ENCODE data around the gene AEN.
A peak's percentile ranks its signal among the peaks of the same experiment; 100 is the strongest.

AEN gene

GRCh38 chr15:88620995-88621772 is at the start of gene AEN:
AEN (plus strand) TSS chr15:88621340; CDS start chr15:88626210, 4,870 bp downstream.
- DNase-seq, result peak; percentile 53 to 94 (median 90)

GRCh38 chr15:88571852-88572259 is 49.3 kb upstream of the AEN start:
- DNase-seq, result no peak

- DNase-seq, result no peak
Observed at GRCh38 chr15:88574077-88574476, 47.1 kb upstream of the AEN start.

- no peak for DNase-seq
Observed at GRCh38 chr15:88574655-88575054, 46.5 kb upstream of the AEN start.

GRCh38 chr15:88579322-88579721 is 41.8 kb upstream of the AEN start:
- DNase-seq, result no peak

GRCh38 chr15:88580532-88580931 is 40.6 kb upstream of the AEN start:
- DNase-seq, result no peak

- no peak for DNase-seq
Observed at GRCh38 chr15:88586401-88587162, 34.6 kb upstream of the AEN start.

GRCh38 chr15:88590759-88591158 is 30.4 kb upstream of the AEN start:
- DNase-seq, result no peak

- DNase-seq, result no peak
Observed at GRCh38 chr15:88591384-88591783, 29.8 kb upstream of the AEN start.

- no peak for DNase-seq
Observed at GRCh38 chr15:88603885-88604284, 17.3 kb upstream of the AEN start.

- DNase-seq, result peak in 5 of 14 donors; percentile 18 to 71 (median 44)
Observed at GRCh38 chr15:88604381-88605188, 16.6 kb upstream of the AEN start.

- peak in 4 of 14 donors; percentile 12 to 46 (median 38) for DNase-seq
Observed at GRCh38 chr15:88605189-88606069, 15.7 kb upstream of the AEN start.

- DNase-seq, result peak in 1 of 14 donors; percentile 20
Observed at GRCh38 chr15:88606070-88606794, 14.9 kb upstream of the AEN start.

- DNase-seq, result no peak
Observed at GRCh38 chr15:88607951-88608350, 13.2 kb upstream of the AEN start.

GRCh38 chr15:88608607-88609181 is 12.4 kb upstream of the AEN start:
- no peak for DNase-seq

GRCh38 chr15:88609344-88610090 is 11.6 kb upstream of the AEN start:
- no peak for DNase-seq

- no peak for DNase-seq
Observed at GRCh38 chr15:88610701-88611231, 10.4 kb upstream of the AEN start.

GRCh38 chr15:88612186-88612796 is 8.8 kb upstream of the AEN start:
- no peak for DNase-seq

All from C1 segment of cervical spinal cord (tissue), 14 donors.